Left ventricle myocardium inferior (tissue), 1 donor: Measurements from ENCODE around the gene PKD1L1. TPM values are rescaled to one million over a fixed set of nuclear protein-coding genes. Genes with fewer than 3 reads are reported as not detected.
A peak's percentile ranks its signal among the peaks of the same experiment; 100 is the strongest.

Experiments
- DNase-seq: peaks from one replicate; pipeline ENCODE4 v3.0.0-alpha.2; 2020
- H3K27ac ChIP-seq: fragments of 200-600 bp; replicated peaks from 2 replicates; pipeline ENCODE4 v1.8.0; 2021
- H3K27me3 ChIP-seq: fragments of 200-600 bp; 2 replicates; pipeline ENCODE4 v1.8.0; 2021; ENCODE audit warnings: low read depth
- H3K36me3 ChIP-seq: fragments of 200-600 bp; 2 replicates; pipeline ENCODE4 v1.8.0; 2021
- H3K4me1 ChIP-seq: fragments of 200-600 bp; 2 replicates; pipeline ENCODE4 v1.8.0; 2021
- H3K4me3 ChIP-seq: fragments of 200-600 bp; 2 replicates; pipeline ENCODE4 v1.8.0; 2021; ENCODE audit warnings: mild to moderate bottlenecking, moderate library complexity
- H3K9me3 ChIP-seq: fragments of 200-600 bp; replicated peaks from 2 replicates; pipeline ENCODE4 v1.8.0; 2021
- intact Hi-C: fragments of 100-400 bp; cut with micrococcal nuclease; formaldehyde crosslinking; loops from one replicate; pipeline ENCODE4 v1.11.0; 2022
- total RNA-seq: library from RNA; stranded (reverse); fragmentation: NEBNext Ultra II Directional; extraction: Animal tissue kit (Norgen Biotek cat#: 25700); gene quantifications from one replicate; pipeline ENCODE4 v1.2.1, GENCODE V29; 2021
- TF ChIP-seq, protein P1 (sequence below): fragments of 200-600 bp; IDR thresholded peaks from 2 replicates; pipeline ENCODE4 v1.8.0; 2021; ENCODE audit warnings: antibody characterized with exemption, mild to moderate bottlenecking, borderline replicate concordance
- donor health status: DM: no; HTN: yes; CAD: no; lungs with severe emphysema.

PKD1L1 gene
- total RNA-seq, 1 donor from 2014 or later, result 1.5 TPM

DNA sequence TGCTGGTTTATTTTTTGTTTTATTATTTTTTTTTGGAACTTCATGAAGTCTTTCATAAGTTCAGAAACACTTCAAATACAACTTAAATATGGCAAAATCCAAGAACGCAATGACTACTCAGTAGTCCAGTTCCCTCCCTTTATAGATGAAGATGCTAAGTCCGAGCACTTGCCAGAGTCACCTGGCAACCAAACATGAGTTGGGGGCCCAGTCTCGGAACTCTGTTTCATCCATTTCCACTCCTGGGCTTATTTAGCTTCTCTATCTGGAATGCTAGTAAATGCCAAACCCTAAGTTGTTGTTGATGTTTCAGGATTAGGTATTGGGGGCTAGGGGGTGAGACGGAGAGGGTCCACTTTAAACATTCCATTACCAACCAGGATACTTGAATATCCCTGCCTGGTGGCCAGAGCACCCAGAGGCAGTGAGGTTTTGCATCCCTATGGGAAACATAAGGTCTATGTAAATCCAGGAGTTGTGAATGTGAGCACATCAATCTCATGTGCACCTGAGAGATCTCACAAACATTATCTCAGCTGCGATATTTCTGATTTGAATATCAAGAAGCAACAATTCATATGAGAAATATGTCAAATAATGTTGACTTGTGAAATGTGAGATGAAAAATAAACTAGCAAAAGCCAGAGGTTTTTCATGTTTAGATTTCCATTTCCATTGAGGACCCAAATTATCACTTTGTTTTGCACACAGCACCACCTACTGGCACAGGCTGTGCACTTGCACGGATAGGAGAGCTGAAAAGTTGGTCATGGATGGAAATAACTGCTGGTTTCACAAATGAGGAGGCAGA lies 129.3 kb downstream of the PKD1L1 start:
- H3K9me3 ChIP-seq, result no peaks in the 10 kb centered on the region
- H3K4me1 ChIP-seq, result peaks cover 16% of the 10 kb centered on the region
- H3K4me3 ChIP-seq, result no peak overlapping the region
- no peaks in the 10 kb centered on the region for H3K27me3 ChIP-seq
- intact Hi-C loops, result loop anchor here (2.0 kb wide), 1 partner anchor 552 kb away; no protein-coding TSS in a partner anchor
- TF ChIP-seq, protein P1, sequence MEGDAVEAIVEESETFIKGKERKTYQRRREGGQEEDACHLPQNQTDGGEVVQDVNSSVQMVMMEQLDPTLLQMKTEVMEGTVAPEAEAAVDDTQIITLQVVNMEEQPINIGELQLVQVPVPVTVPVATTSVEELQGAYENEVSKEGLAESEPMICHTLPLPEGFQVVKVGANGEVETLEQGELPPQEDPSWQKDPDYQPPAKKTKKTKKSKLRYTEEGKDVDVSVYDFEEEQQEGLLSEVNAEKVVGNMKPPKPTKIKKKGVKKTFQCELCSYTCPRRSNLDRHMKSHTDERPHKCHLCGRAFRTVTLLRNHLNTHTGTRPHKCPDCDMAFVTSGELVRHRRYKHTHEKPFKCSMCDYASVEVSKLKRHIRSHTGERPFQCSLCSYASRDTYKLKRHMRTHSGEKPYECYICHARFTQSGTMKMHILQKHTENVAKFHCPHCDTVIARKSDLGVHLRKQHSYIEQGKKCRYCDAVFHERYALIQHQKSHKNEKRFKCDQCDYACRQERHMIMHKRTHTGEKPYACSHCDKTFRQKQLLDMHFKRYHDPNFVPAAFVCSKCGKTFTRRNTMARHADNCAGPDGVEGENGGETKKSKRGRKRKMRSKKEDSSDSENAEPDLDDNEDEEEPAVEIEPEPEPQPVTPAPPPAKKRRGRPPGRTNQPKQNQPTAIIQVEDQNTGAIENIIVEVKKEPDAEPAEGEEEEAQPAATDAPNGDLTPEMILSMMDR, result peak; percentile 93
- no peak overlapping the region for H3K27ac ChIP-seq
- H3K36me3 ChIP-seq, result no peaks in the 10 kb centered on the region
- DNase-seq, result peak; percentile 50

DNA sequence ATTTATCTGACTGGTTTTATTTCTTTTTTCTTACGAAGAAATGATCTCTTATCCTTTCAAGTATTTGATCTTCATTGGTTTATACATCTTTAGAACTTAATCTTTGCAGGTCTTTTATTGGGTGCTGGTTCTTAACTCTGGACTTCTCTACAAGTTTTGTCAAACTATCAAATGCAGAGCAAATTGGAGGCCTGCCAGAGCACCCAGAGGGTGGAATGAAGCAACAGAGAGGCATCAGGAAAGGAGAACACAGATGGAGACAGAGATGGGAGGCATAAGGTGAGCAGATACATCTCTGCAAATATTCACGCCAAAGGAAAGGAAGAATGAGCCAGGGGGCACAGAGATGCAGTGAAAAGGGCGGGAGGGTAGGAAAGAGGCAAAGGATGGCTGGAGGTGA lies 130.3 kb downstream of the PKD1L1 start:
- no peaks in the 10 kb centered on the region for H3K36me3 ChIP-seq
- H3K27me3 ChIP-seq, result no peaks in the 10 kb centered on the region
- no peak overlapping the region for H3K27ac ChIP-seq
- DNase-seq, result no peak
- intact Hi-C loops, result loop anchor here (2.0 kb wide), 1 partner anchor 551 kb away; no protein-coding TSS in a partner anchor
- H3K4me1 ChIP-seq, result peaks cover 26% of the 10 kb centered on the region
- H3K4me3 ChIP-seq, result no peak overlapping the region
- H3K9me3 ChIP-seq, result no peaks in the 10 kb centered on the region
- TF ChIP-seq, protein P1, result no peak

DNA sequence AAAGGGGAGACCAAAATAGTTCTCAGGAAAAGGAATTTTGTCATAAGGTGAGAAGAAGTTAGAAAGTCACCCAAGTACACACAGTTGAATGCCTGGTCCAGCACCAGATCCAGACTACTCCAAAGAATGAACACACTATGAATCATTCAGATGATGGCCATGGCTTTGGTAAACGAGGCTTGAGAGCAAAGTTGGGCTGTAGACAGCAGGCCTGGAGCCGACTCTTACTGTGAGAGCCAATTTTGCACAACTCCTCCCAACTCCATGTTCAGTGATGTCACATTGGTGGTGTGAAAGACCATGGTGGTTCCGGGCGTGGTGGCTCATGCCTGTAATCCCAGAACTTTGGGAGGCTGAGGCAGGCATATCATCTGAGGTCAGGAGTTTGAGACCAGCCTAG lies 131.6 kb downstream of the PKD1L1 start:
- Histone ChIP-seq H3K4me1 (peaks cover 30% of the 10 kb centered on the region), H3K27me3 (no peaks in the 10 kb centered on the region), H3K4me3 (no peak overlapping the region), H3K27ac (no peak overlapping the region), H3K9me3 (no peaks in the 10 kb centered on the region), H3K36me3 (peaks cover 4% of the 10 kb centered on the region)
- intact Hi-C loops, result no loop called here
- no peak for DNase-seq
- TF ChIP-seq, protein P1, result no peak

DNA sequence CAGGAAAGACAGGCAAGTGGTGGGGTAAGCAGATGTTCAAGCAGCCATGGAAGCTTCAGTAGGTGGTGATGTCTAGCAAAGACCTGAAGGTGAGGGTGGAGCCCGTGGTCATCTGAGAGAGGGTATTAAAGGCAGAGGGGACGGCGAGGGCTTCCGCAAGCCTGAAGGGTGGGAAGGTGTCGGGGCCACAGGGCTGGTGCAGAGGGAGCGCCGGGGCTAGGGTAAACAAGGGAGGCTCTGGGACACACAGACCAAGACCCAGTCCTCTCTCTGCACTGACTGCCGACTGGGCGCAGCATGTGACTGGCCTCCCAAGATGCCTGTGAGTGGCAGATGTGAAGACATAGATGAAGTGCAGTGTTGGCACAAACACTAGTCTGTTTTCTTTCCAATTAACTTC lies 132.4 kb downstream of the PKD1L1 start:
- Histone ChIP-seq H3K36me3 (peaks cover 7% of the 10 kb centered on the region), H3K4me3 (no peak overlapping the region), H3K27me3 (no peaks in the 10 kb centered on the region), H3K9me3 (no peaks in the 10 kb centered on the region), H3K27ac (no peak overlapping the region), H3K4me1 (peaks cover 30% of the 10 kb centered on the region)
- TF ChIP-seq, protein P1, result no peak
- no peak for DNase-seq
- intact Hi-C loops, result no loop called here

DNA sequence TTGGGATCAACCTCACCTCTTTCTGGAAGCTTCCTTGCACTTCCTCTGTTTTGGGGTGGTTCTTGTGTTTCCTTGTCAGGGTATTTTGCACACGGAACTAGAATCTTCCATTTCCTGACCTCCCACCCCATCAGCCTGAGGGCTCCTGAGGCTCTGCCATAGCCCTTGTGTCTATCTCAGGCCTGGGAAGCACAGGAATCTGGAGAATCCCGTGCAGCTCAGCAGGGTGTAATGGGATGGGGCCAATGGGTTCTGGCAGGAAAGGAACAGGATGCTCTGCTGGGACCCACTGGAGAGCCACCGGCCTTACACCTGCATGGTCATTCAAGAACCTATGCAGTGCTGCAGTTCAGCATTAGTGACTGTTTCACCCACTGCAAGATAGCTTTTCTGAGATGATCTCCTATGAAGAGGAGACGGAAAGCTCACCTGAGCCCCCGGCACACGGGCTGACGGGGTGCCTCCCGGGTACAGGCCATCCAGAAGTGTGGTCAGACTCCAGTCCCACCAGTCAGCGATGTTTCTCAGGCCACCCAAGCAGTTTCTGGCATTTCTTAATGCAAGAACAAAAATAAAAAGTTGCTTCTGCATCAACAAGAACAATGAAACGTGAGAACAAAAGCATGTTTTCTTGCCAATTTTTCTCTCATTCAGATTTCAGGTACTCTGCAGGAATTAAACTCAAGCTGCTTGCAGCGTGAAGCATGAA lies 133.2 kb downstream of the PKD1L1 start:
- TF ChIP-seq, protein P1, result no peak
- Histone ChIP-seq H3K9me3 (no peaks in the 10 kb centered on the region), H3K4me3 (no peak overlapping the region), H3K36me3 (peaks cover 7% of the 10 kb centered on the region), H3K27ac (no peak overlapping the region), H3K27me3 (no peaks in the 10 kb centered on the region), H3K4me1 (peaks cover 30% of the 10 kb centered on the region)
- no peak for DNase-seq
- intact Hi-C loops, result no loop called here
